Suprapubic skin (tissue), 4 donors: ENCODE data around the gene ELMO1.

Experiments
- CTCF ChIP-seq, 2 donors: fragments of 200-600 bp in 1 of 2; fragments of 450-650 bp in 1 of 2; sonication (generic) in 1 of 2; IDR thresholded peaks; one replicate each; pipeline ENCODE4 v1.5.1; 2016 to 2019; ENCODE audit warnings: antibody characterized with exemption in 2 of 2, mild to moderate bottlenecking in 1 of 2, moderate library complexity in 1 of 2
- EP300 ChIP-seq: sonication (generic); formaldehyde crosslinking; IDR thresholded peaks from one replicate; pipeline ENCODE4 v1.6.1; 2017; ENCODE audit warnings: antibody characterized with exemption
- POLR2A ChIP-seq, 2 donors: fragments of 450-650 bp; IDR thresholded peaks; one replicate each; pipeline ENCODE4 v1.6.1; 2017; ENCODE audit warnings: antibody characterized with exemption in 2 of 2, mild to moderate bottlenecking in 2 of 2, moderate library complexity in 2 of 2
- POLR2AphosphoS5 ChIP-seq, 3 donors: sonication (generic); formaldehyde crosslinking; IDR thresholded peaks; one replicate each; pipeline ENCODE4 v1.6.1; 2017; ENCODE audit warnings: antibody characterized with exemption in 3 of 3

GRCh38 chr7:36966636-36967035 is 482.0 kb downstream of the ELMO1 start:
- no peak for TF ChIP-seq POLR2A (IDR thresholded peaks at IDR 0.05)
- TF ChIP-seq CTCF (IDR thresholded peaks at IDR 0.05), result no peak
- TF ChIP-seq EP300, result no peak
- no peak for TF ChIP-seq POLR2AphosphoS5 (IDR thresholded peaks at IDR 0.05)
